H1 (cell line): Measurements from ENCODE around the gene RBM14. TPM values are rescaled to one million over a fixed set of nuclear protein-coding genes. Genes with fewer than 3 reads are reported as not detected.

ENCODE experiments used
- CTCF ChIA-PET: fragments of 300-600 bp; sonication (Branson Sonifier 250); formaldehyde crosslinking; loops from one replicate; lab custom pipeline; 2021; ENCODE audit not compliant: partially characterized antibody; lab: Charles Lee
- POLR2A ChIA-PET: fragments of 300-600 bp; sonication (Branson Sonifier 250); formaldehyde crosslinking; loops from one replicate; lab custom pipeline; 2021; ENCODE audit warnings: inconsistent platforms; ENCODE audit not compliant: partially characterized antibody; lab: Charles Lee
- DNase-seq, 2 experiments: peaks; one replicate each; pipeline versions ENCODE4 v3.0.0 to v3.0.0-alpha.2; 2010 to 2022; ENCODE audit warnings: low spot score in 2 of 2, low read depth in 1 of 2, mixed read lengths in 1 of 2
- FAIRE-seq: peaks from 2 replicates; lab custom pipeline; 2011; peaks lifted over from hg19 to GRCh38; lab: Jason Lieb, UNC
- H2AFZ ChIP-seq: 2 replicates; pipeline ENCODE4 v1.8.1; 2012; ENCODE audit warnings: low read length, inconsistent platforms
- H2AK5ac ChIP-seq: 2 replicates; pipeline ENCODE4 v1.6.1; 2013; ENCODE audit warnings: low read depth, low read length
- H2BK120ac ChIP-seq: replicated peaks from 2 replicates; pipeline ENCODE3; 2013; ENCODE audit warnings: low read depth, low read length, inconsistent platforms
- H2BK12ac ChIP-seq: 2 replicates; pipeline ENCODE4 v1.6.1; 2013; ENCODE audit warnings: low read depth, low read length
- H2BK15ac ChIP-seq: 2 replicates; pipeline ENCODE4 v1.6.1; 2013; ENCODE audit warnings: low read length
- H2BK20ac ChIP-seq: 2 replicates; pipeline ENCODE4 v1.6.1; 2013; ENCODE audit warnings: low read length
- H2BK5ac ChIP-seq: 2 replicates; pipeline ENCODE4 v1.6.1; 2013; ENCODE audit warnings: low read depth, low read length
- H3K14ac ChIP-seq: 2 replicates; pipeline ENCODE4 v1.6.1; 2013; ENCODE audit warnings: inconsistent platforms; ENCODE audit not compliant: insufficient read length
- H3K18ac ChIP-seq: 2 replicates; pipeline ENCODE4 v1.6.1; 2013; ENCODE audit warnings: low read length; ENCODE audit errors: extremely low read depth
- H3K23ac ChIP-seq: 2 replicates; pipeline ENCODE4 v1.6.1; 2013; ENCODE audit warnings: inconsistent platforms; ENCODE audit not compliant: insufficient read length
- H3K23me2 ChIP-seq: 2 replicates; pipeline ENCODE4 v1.6.1; 2013; ENCODE audit warnings: low read depth, low read length
- H3K27ac ChIP-seq: 2 replicates; pipeline ENCODE4 v1.6.1; 2011; ENCODE audit warnings: low read depth, low read length, inconsistent platforms
- H3K27me3 ChIP-seq, 4 experiments: replicated peaks in 1 of 4; 1 replicate in 1 of 4; 2 replicates in 3 of 4; pipeline versions ENCODE4 v1.6.1 to v1.8.1; 2011 to 2013; ENCODE audit warnings: low read length in 3 of 4, mild to moderate bottlenecking in 3 of 4, inconsistent platforms in 2 of 4, mixed read lengths in 2 of 4, moderate library complexity in 1 of 4; ENCODE audit not compliant: control insufficient read depth in 3 of 4, insufficient read depth in 3 of 4; ENCODE audit errors: extremely low read depth in 1 of 4
- H3K36me3 ChIP-seq, 4 experiments: 2 replicates each; pipeline versions ENCODE4 v1.6.1 to v1.8.1; 2011 to 2013; ENCODE audit warnings: mild to moderate bottlenecking in 4 of 4, low read length in 3 of 4, moderate library complexity in 2 of 4, control low read depth in 1 of 4, inconsistent platforms in 1 of 4; ENCODE audit not compliant: insufficient read depth in 4 of 4, control insufficient read depth in 2 of 4
- H3K4ac ChIP-seq: replicated peaks from 2 replicates; pipeline ENCODE3; 2013; ENCODE audit warnings: low read length, low read depth, mixed read lengths, inconsistent platforms; ENCODE audit not compliant: insufficient read length
- H3K4me1 ChIP-seq, 4 experiments: replicated peaks in 1 of 4; 1 replicate in 1 of 4; 2 replicates in 3 of 4; pipeline versions ENCODE4 v1.6.1 to v1.8.1; 2011 to 2013; ENCODE audit warnings: low read length in 3 of 4, inconsistent platforms in 2 of 4, mixed read lengths in 1 of 4; ENCODE audit not compliant: insufficient read depth in 4 of 4, control insufficient read depth in 3 of 4
- H3K4me2 ChIP-seq, 2 experiments: 2 replicates each; pipeline versions ENCODE4 v1.6.1 to v1.8.1; 2011 to 2013; ENCODE audit warnings: low read depth in 2 of 2, low read length in 2 of 2, control low read depth in 1 of 2, inconsistent platforms in 1 of 2, mild to moderate bottlenecking in 1 of 2; ENCODE audit not compliant: insufficient read depth in 1 of 2
- H3K4me3 ChIP-seq, 4 experiments: fragments of 200-600, 300-600 bp in 1 of 4; sonication (generic), shearing (Covaris generic), sonication (Bioruptor Twin) in 1 of 4; 2 replicates each; pipeline versions ENCODE4 v1.5.1 to v1.8.1; 2011 to 2016; ENCODE audit warnings: low read length in 4 of 4, low read depth in 3 of 4, control low read depth in 2 of 4, inconsistent platforms in 2 of 4, mild to moderate bottlenecking in 2 of 4, mixed read lengths in 1 of 4, moderate library complexity in 1 of 4; ENCODE audit not compliant: insufficient read depth in 2 of 4; ENCODE audit errors: extremely low read depth in 1 of 4
- H3K56ac ChIP-seq: replicated peaks from 2 replicates; pipeline ENCODE3; 2013; ENCODE audit warnings: low read depth, mild to moderate bottlenecking, mixed read lengths, low read length, inconsistent platforms; ENCODE audit not compliant: insufficient read length
- H3K79me1 ChIP-seq: 2 replicates; pipeline ENCODE4 v1.6.1; 2013; ENCODE audit warnings: low read depth, low read length, control low read depth
- H3K79me2 ChIP-seq, 2 experiments: 2 replicates each; pipeline versions ENCODE4 v1.6.1 to v1.8.1; 2012 to 2013; ENCODE audit warnings: low read length in 2 of 2, mild to moderate bottlenecking in 2 of 2, inconsistent platforms in 1 of 2; ENCODE audit not compliant: insufficient read depth in 2 of 2, control insufficient read depth in 1 of 2
- H3K9ac ChIP-seq, 4 experiments: replicated peaks in 1 of 4; 1 replicate in 1 of 4; 2 replicates in 3 of 4; pipeline versions ENCODE4 v1.6.1 to v1.8.1; 2011 to 2013; ENCODE audit warnings: low read depth in 3 of 4, low read length in 3 of 4, control low read depth in 2 of 4, mild to moderate bottlenecking in 2 of 4, moderate library complexity in 2 of 4, inconsistent platforms in 1 of 4; ENCODE audit errors: extremely low read depth in 1 of 4
- H3K9me3 ChIP-seq, 2 experiments: 2 replicates each; pipeline versions ENCODE4 v1.6.1 to v1.8.1; 2012 to 2013; ENCODE audit warnings: mild to moderate bottlenecking in 2 of 2, moderate library complexity in 2 of 2, control low read depth in 1 of 2, inconsistent platforms in 1 of 2, low read depth in 1 of 2, low read length in 1 of 2, mixed read lengths in 1 of 2; ENCODE audit not compliant: insufficient read depth in 2 of 2
- H4K20me1 ChIP-seq, 2 experiments: replicated peaks in 1 of 2; 2 replicates each; pipeline versions ENCODE3 to v1.8.1; 2011 to 2013; ENCODE audit warnings: inconsistent platforms in 2 of 2, low read length in 2 of 2, mild to moderate bottlenecking in 1 of 2; ENCODE audit not compliant: insufficient read depth in 2 of 2, control insufficient read depth in 1 of 2
- H4K5ac ChIP-seq: 2 replicates; pipeline ENCODE4 v1.6.1; 2013; ENCODE audit warnings: low read length, low read depth, mixed read lengths, inconsistent platforms; ENCODE audit not compliant: insufficient read length
- H4K8ac ChIP-seq: 2 replicates; pipeline ENCODE4 v1.8.0; 2013; ENCODE audit warnings: mild to moderate bottlenecking, moderate library complexity, low read length, inconsistent platforms; ENCODE audit not compliant: insufficient read depth; ENCODE audit errors: extremely low read depth
- H4K91ac ChIP-seq: replicated peaks from 2 replicates; pipeline ENCODE3; 2013; ENCODE audit warnings: low read length, mixed read lengths, inconsistent platforms; ENCODE audit not compliant: insufficient read length
- BCL11A ChIP-seq, 2 experiments: IDR thresholded peaks; one replicate each; pipeline ENCODE4 v1.6.1; 2011; ENCODE audit warnings: low read depth in 2 of 2, low read length in 2 of 2, mild to moderate bottlenecking in 2 of 2
- EP300 ChIP-seq, 2 experiments: IDR thresholded peaks; 1 replicate in 1 of 2; 2 replicates in 1 of 2; pipeline ENCODE4 v1.6.1; 2011 to 2012; ENCODE audit warnings: low read depth in 2 of 2, low read length in 2 of 2, mild to moderate bottlenecking in 2 of 2, borderline replicate concordance in 1 of 2, inconsistent platforms in 1 of 2, moderate library complexity in 1 of 2
- POLR2A ChIP-seq, 2 experiments: IDR thresholded peaks; 1 replicate in 1 of 2; 2 replicates in 1 of 2; pipeline ENCODE4 v1.6.1; 2011; ENCODE audit warnings: low read depth in 2 of 2, low read length in 2 of 2, mild to moderate bottlenecking in 2 of 2; ENCODE audit errors: control extremely low read depth in 1 of 2
- RNF2 ChIP-seq: fragments of 200-900, 300-1000 bp; sonication (generic); IDR thresholded peaks from 2 replicates; pipeline ENCODE4 v1.7.1; 2016; ENCODE audit warnings: borderline replicate concordance, low read depth, mild to moderate bottlenecking, antibody characterized with exemption, low read length; ENCODE audit not compliant: poor library complexity, severe bottlenecking; ENCODE audit errors: missing control alignments
- SP2 ChIP-seq: IDR thresholded peaks from 2 replicates; pipeline ENCODE4 v1.6.1; 2012; ENCODE audit warnings: mild to moderate bottlenecking, low read length, inconsistent platforms
- TBP ChIP-seq: IDR thresholded peaks from 2 replicates; pipeline ENCODE4 v1.6.1; 2011; ENCODE audit warnings: low read depth, low read length, improper control_type of control experiment
- WGBS, 2 experiments: shearing (Covaris generic) in 1 of 2; methylation state at CpG; one replicate each; pipeline versions ENCODE4 v1.1.6 to v1.1.7; 2013 to 2015; ENCODE audit warnings: low lambda C conversion rate in 2 of 2, mixed read lengths in 2 of 2, inconsistent platforms in 1 of 2, low coverage in 1 of 2, missing lambda C conversion rate in 1 of 2; ENCODE audit not compliant: insufficient replicate concordance in 2 of 2, insufficient coverage in 1 of 2, insufficient read length in 1 of 2; ENCODE audit errors: extremely low coverage in 1 of 2, missing lambda C conversion rate in 1 of 2; 5-methylcytosine and 5-hydroxymethylcytosine counted together
- polyA plus RNA-seq, 7 experiments: library from polyadenylated mRNA; depleted of rRNA in 3 of 7; stranded (reverse) in 5 of 7; unstranded in 2 of 7; fragments of >200 nt in 5 of 7; fragments of 200-250 nt in 2 of 7; gene quantifications; 1 replicate in 5 of 7; 2 replicates in 1 of 7; 4 replicates in 1 of 7; pipeline versions ENCODE4 v1.2.1 to v1.2.3, GENCODE V29; 2011 to 2013; ENCODE audit warnings: missing spikeins in 2 of 7, mixed read lengths in 2 of 7
- total RNA-seq: library from RNA; stranded (reverse); fragmentation: NEBNext Ultra II Directional; extraction: Animal tissue kit (Norgen Biotek cat#: 25700); gene quantifications from 2 replicates; pipeline ENCODE4 v1.2.1, GENCODE V29; 2021

Gene RBM14
- total and polyA plus RNA-seq, 2 of the 8 experiments (the other 6 are each of a cell fraction or from before 2014, with no cell fraction given) = 67.2 to 142 TPM

- 95% methylated on average over 24 of the region's 24 CpGs; no CpG with 5 or more reads in 1 of the 2 experiments for WGBS, 2 experiments
- ChIA-PET POLR2A (interaction anchor here (1.0 to 66.2 kb wide), 6 partner anchors 1 to 135 kb away, joined by 3 to 2165 read pairs (median 14); partner anchors contain the start of genes CCDC87, CCS, RBM14 and RBM4), CTCF (interaction anchor here (1.1 to 1.9 kb wide), 3 partner anchors 53 to 190 kb away, joined by 3 to 6 read pairs (median 3); no protein-coding TSS in a partner anchor)
- Histone ChIP-seq H3K9me3 (no peaks in the 10 kb centered on the region), H2BK12ac (no peak overlapping the region), H3K23me2 (peaks cover 9% of the 10 kb centered on the region), H3K18ac (no peak overlapping the region), H4K20me1 (peaks cover 52 to 60% of the 10 kb centered on the region in 2 experiments), H2BK20ac (no peak overlapping the region), H2BK15ac (no peak overlapping the region), H2AK5ac (no peak overlapping the region), H3K27me3 (no peaks in the 10 kb centered on the region), H3K36me3 (peaks cover 43 to 89% (median 73%) of the 10 kb centered on the region in 4 experiments), H3K23ac (no peak overlapping the region), H3K27ac (no peak overlapping the region), H3K4me1 (peaks cover 0 to 20% (median 13%) of the 10 kb centered on the region in 4 experiments; a peak in 4 of 7 replicates), H3K79me2 (peaks cover 72 to 100% of the 10 kb centered on the region in 2 experiments), H4K5ac (no peak overlapping the region), H3K14ac (no peak overlapping the region), H3K4me3 (peak overlapping the region in 1 of 4 experiments; percentile 5; a peak in 2 of 8 replicates), H4K91ac (no peak overlapping the region), H4K8ac (peak overlapping the region; percentile 16; the same call in 1 of the 2 replicates), H3K79me1 (peaks cover 3% of the 10 kb centered on the region; the same call in 1 of the 2 replicates), H2BK120ac (no peak overlapping the region), H3K4ac (no peak overlapping the region), H3K4me2 (peak overlapping the region; percentile 3 to 41; a peak in 3 of 4 replicates), H3K9ac (no peak overlapping the region), H2AFZ (no peak overlapping the region), H3K56ac (no peak overlapping the region), H2BK5ac (no peak overlapping the region)
- DNase-seq (no peak), FAIRE-seq (no peak)
- TF ChIP-seq BCL11A (IDR thresholded peaks at IDR 0.05; ENCODE audit: low read depth in 2 of 2, low read length in 2 of 2) (no peak), TBP (no peak), EP300 (IDR thresholded peaks at IDR 0.05; ENCODE audit: borderline replicate concordance in 1 of 2, low read depth in 2 of 2, low read length in 2 of 2) (no peak), POLR2A (IDR thresholded peaks at IDR 0.05; ENCODE audit: control extremely low read depth in 1 of 2, low read depth in 2 of 2, low read length in 2 of 2) (peak; percentile 56 to 62; a peak in 2 of 3 replicates), SP2 (no peak), RNF2 (no peak)
Measured at GRCh38 chr11:66643745-66644437, 27.5 kb downstream of the RBM14 start.
